IMR-90 (cell line): ENCODE measurements around the gene CDH26. TPM values are rescaled to one million over a fixed set of nuclear protein-coding genes. Genes with fewer than 3 reads are reported as not detected.

Experiments
- ATAC-seq: fragments of 200-7000 bp; cut with Tn5 transposase; 2 replicates; pipeline ENCODE4 v1.9.1; 2020; ENCODE audit warnings: low read depth, mild to moderate bottlenecking, moderate library complexity
- BruUV-seq: library from RNA; stranded (reverse); fragments of 400-500 nt; replicated peaks from 2 replicates; lab custom pipeline; 2021; lab: Mats Ljungman, UMichigan
- CTCF ChIA-PET: fragments of 300-600 bp; formaldehyde crosslinking; extraction: SDS; loops from one replicate; lab custom pipeline; 2021; ENCODE audit warnings: antibody characterized with exemption; lab: Yijun Ruan, JAX
- POLR2A ChIA-PET: fragments of 300-600 bp; sonication (Branson Sonifier 250); formaldehyde crosslinking; loops from one replicate; lab custom pipeline; 2022; ENCODE audit warnings: antibody characterized with exemption; ENCODE audit not compliant: unreplicated experiment; lab: Charles Lee
- DNase-seq: peaks from one replicate; pipeline ENCODE4 v3.0.0; 2013
- H2AFZ ChIP-seq: replicated peaks from 2 replicates; pipeline ENCODE3; 2013; ENCODE audit warnings: low read length, mild to moderate bottlenecking; ENCODE audit not compliant: poor library complexity
- H2AK5ac ChIP-seq: 2 replicates; pipeline ENCODE4 v1.6.1; 2013; ENCODE audit warnings: low read depth, low read length, inconsistent platforms
- H2AK9ac ChIP-seq: replicated peaks from 2 replicates; pipeline ENCODE3; 2013; ENCODE audit warnings: mild to moderate bottlenecking, low read depth, low read length, moderate library complexity; ENCODE audit not compliant: poor library complexity
- H2BK120ac ChIP-seq: 2 replicates; pipeline ENCODE4 v1.6.1; 2013; ENCODE audit warnings: low read depth, low read length, inconsistent platforms
- H2BK15ac ChIP-seq: 3 replicates; pipeline ENCODE4 v1.6.1; 2013; ENCODE audit warnings: low read depth, low read length, inconsistent platforms
- H2BK20ac ChIP-seq: 2 replicates; pipeline ENCODE4 v1.6.1; 2013; ENCODE audit warnings: low read depth, mild to moderate bottlenecking, inconsistent platforms, low read length, moderate library complexity
- H2BK5ac ChIP-seq: 2 replicates; pipeline ENCODE4 v1.6.1; 2013; ENCODE audit warnings: mild to moderate bottlenecking, low read depth, low read length, inconsistent platforms; ENCODE audit not compliant: poor library complexity, severe bottlenecking
- H3K14ac ChIP-seq: replicated peaks from 2 replicates; pipeline ENCODE4 v1.6.1; 2013; ENCODE audit warnings: low read depth, low read length, inconsistent platforms
- H3K18ac ChIP-seq: 2 replicates; pipeline ENCODE4 v1.6.1; 2013; ENCODE audit warnings: low read depth, low read length, control low read depth
- H3K23ac ChIP-seq: 2 replicates; pipeline ENCODE4 v1.6.1; 2013; ENCODE audit warnings: low read depth, low read length, inconsistent platforms
- H3K27ac ChIP-seq: 2 replicates; pipeline ENCODE4 v1.5.1; 2013; ENCODE audit warnings: mild to moderate bottlenecking, control low read depth, low read length; ENCODE audit not compliant: insufficient read depth
- H3K27me3 ChIP-seq: 2 replicates; pipeline ENCODE4 v1.6.1; 2013; ENCODE audit warnings: low read length; ENCODE audit not compliant: control insufficient read depth, insufficient read depth
- H3K36me3 ChIP-seq: 2 replicates; pipeline ENCODE4 v1.6.1; 2013; ENCODE audit warnings: low read length, mixed read lengths; ENCODE audit not compliant: control insufficient read depth, insufficient read depth
- H3K4ac ChIP-seq: 2 replicates; pipeline ENCODE4 v1.6.1; 2013; ENCODE audit warnings: low read depth, low read length, inconsistent platforms
- H3K4me1 ChIP-seq: 2 replicates; pipeline ENCODE4 v1.6.1; 2013; ENCODE audit warnings: low read length, mixed read lengths; ENCODE audit not compliant: control insufficient read depth, insufficient read depth
- H3K4me2 ChIP-seq: 2 replicates; pipeline ENCODE4 v1.6.1; 2013; ENCODE audit warnings: low read depth, mild to moderate bottlenecking, control low read depth, low read length, moderate library complexity
- H3K4me3 ChIP-seq: 2 replicates; pipeline ENCODE4 v1.5.1; 2013; ENCODE audit warnings: low read depth, mild to moderate bottlenecking, control low read depth, low read length, moderate library complexity; ENCODE audit not compliant: insufficient read depth
- H3K56ac ChIP-seq: 2 replicates; pipeline ENCODE4 v1.6.1; 2013; ENCODE audit warnings: low read length, inconsistent platforms; ENCODE audit not compliant: insufficient read depth; ENCODE audit errors: extremely low read depth
- H3K79me1 ChIP-seq, 2 experiments: 2 replicates each; pipeline ENCODE4 v1.6.1; 2013; ENCODE audit warnings: low read length in 2 of 2, inconsistent platforms in 1 of 2, low read depth in 1 of 2
- H3K9ac ChIP-seq: 2 replicates; pipeline ENCODE4 v1.6.1; 2013; ENCODE audit warnings: low read depth, low read length, control low read depth
- H3K9me1 ChIP-seq: 2 replicates; pipeline ENCODE4 v1.6.1; 2013; ENCODE audit warnings: low read length, inconsistent platforms; ENCODE audit not compliant: insufficient read depth
- H3K9me3 ChIP-seq: 2 replicates; pipeline ENCODE4 v1.6.1; 2013; ENCODE audit warnings: low read length; ENCODE audit not compliant: control insufficient read depth, insufficient read depth
- H4K20me1 ChIP-seq: 2 replicates; pipeline ENCODE4 v1.6.1; 2013; ENCODE audit warnings: low read length, inconsistent platforms; ENCODE audit not compliant: insufficient read depth
- H4K5ac ChIP-seq: 2 replicates; pipeline ENCODE4 v1.6.1; 2013; ENCODE audit warnings: mild to moderate bottlenecking, low read depth, low read length, control low read depth
- H4K8ac ChIP-seq, 2 experiments: 2 replicates each; pipeline ENCODE4 v1.6.1; 2013; ENCODE audit warnings: low read depth in 2 of 2, low read length in 2 of 2, control low read depth in 1 of 2, inconsistent platforms in 1 of 2
- H4K91ac ChIP-seq: 2 replicates; pipeline ENCODE4 v1.6.1; 2013; ENCODE audit warnings: low read depth, low read length, inconsistent platforms; ENCODE audit not compliant: insufficient read depth
- CEBPB ChIP-seq: IDR thresholded peaks from 2 replicates; pipeline ENCODE4 v1.6.1; 2012; ENCODE audit warnings: low read depth, low read length, improper control_type of control experiment
- CHD1 ChIP-seq: IDR thresholded peaks from 2 replicates; pipeline ENCODE4 v1.6.1; 2012; ENCODE audit warnings: low read depth, low read length, improper control_type of control experiment
- FOS ChIP-seq: fragments of 150-350 bp; IDR thresholded peaks from 2 replicates; pipeline ENCODE4 v1.6.1; 2016; ENCODE audit warnings: low read depth, low read length
- MAFK ChIP-seq: IDR thresholded peaks from 2 replicates; pipeline ENCODE4 v1.6.1; 2012; ENCODE audit warnings: low read depth, low read length, improper control_type of control experiment
- MAZ ChIP-seq: IDR thresholded peaks from 2 replicates; pipeline ENCODE4 v1.6.1; 2012; ENCODE audit warnings: low read depth, mild to moderate bottlenecking, low read length, improper control_type of control experiment, moderate library complexity, borderline replicate concordance
- MXI1 ChIP-seq: IDR thresholded peaks from 2 replicates; pipeline ENCODE4 v1.6.1; 2012; ENCODE audit warnings: low read depth, mild to moderate bottlenecking, low read length, moderate library complexity, borderline replicate concordance
- NFE2L2 ChIP-seq: fragments of 150-350 bp; IDR thresholded peaks from 2 replicates; pipeline ENCODE4 v1.6.1; 2016; ENCODE audit warnings: low read depth, mild to moderate bottlenecking, low read length
- SMC3 ChIP-seq: fragments of 150-350 bp; IDR thresholded peaks from 2 replicates; pipeline ENCODE4 v1.6.1; 2016; ENCODE audit warnings: low read depth, mild to moderate bottlenecking, antibody characterized with exemption, low read length, moderate library complexity
- WGBS, 2 experiments: methylation state at CpG; one replicate each; pipeline versions ENCODE4 v1.1.5 to v1.1.7; 2013; ENCODE audit warnings: missing lambda C conversion rate in 2 of 2; ENCODE audit not compliant: insufficient read length in 1 of 2; ENCODE audit errors: extremely low coverage in 2 of 2; 5-methylcytosine and 5-hydroxymethylcytosine counted together
- dilution Hi-C: fragments of 300-500 bp; cut with HindIII; formaldehyde crosslinking; loops from one replicate; pipeline ENCODE4 v1.14.3; 2018; ENCODE audit warnings: low sequenced_read_pairs; ENCODE audit not compliant: unreplicated experiment
- in situ Hi-C: fragments of 300-500 bp; cut with MboI; formaldehyde crosslinking; loops from 3 replicates; pipeline ENCODE4 v1.14.3; 2019; ENCODE audit warnings: low sequenced_read_pairs, inconsistent platforms, mixed read lengths
- intact Hi-C: fragments of 100-400 bp; cut with micrococcal nuclease; formaldehyde crosslinking; loops from 2 replicates; pipeline ENCODE4 v1.10.0; 2022
- polyA plus RNA-seq, 3 experiments: library from polyadenylated mRNA; depleted of rRNA; stranded (reverse); fragments of >200 nt; gene quantifications; 2 replicates each; pipeline ENCODE4 v1.2.3, GENCODE V29; 2012; ENCODE audit warnings: low replicate concordance in 1 of 3
- total RNA-seq: library from RNA; depleted of rRNA; stranded (reverse); fragments of >200 nt; gene quantifications from 2 replicates; pipeline ENCODE4 v1.2.3, GENCODE V29; 2012

Gene CDH26
- total and polyA plus RNA-seq, 2 of the 4 experiments (the other 2 are of a cell fraction) = not detected

DNA sequence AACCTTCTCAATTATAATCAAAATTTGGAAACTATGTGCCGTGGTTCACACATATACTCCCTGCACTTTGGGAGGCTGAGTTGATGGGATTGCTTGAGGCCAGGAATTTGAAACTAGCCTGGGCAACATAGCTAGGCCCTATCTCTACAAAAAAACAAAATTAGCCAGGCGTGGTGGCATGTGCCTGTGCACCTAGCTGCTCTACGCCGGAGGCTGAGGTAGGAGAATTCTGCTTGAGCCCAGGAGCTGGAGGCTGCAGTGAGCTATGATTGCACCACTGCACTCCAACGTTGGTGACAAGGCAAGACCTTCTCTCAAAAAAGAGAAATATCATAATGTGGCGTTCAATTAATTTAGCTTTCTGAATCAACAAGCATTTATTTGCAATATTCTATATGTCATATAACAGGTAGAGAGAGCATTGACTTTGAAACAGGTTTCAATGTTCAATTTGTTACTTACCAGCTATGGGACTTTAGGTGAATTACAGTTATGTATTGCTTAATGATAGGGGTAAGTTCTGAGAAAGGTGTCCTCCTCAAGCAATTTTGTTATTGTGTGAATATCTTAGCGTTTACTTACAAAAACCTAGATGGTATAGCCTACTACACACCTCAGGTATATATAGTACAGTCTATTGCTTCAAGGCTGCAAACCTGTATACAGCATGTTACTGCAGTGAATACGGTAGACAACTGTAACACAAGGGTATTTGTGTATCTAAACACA, 22.6 kb upstream of the CDH26 start:
- in situ Hi-C loops (no loop called here), dilution Hi-C loops (no loop called here), intact Hi-C loops (no loop called here)
- Histone ChIP-seq H2BK5ac (no peak overlapping the region), H3K14ac (no peak overlapping the region), H3K23ac (no peak overlapping the region), H3K4me3 (no peak overlapping the region), H3K27ac (no peak overlapping the region), H3K4me1 (peaks cover 9% of the 10 kb centered on the region), H3K4ac (no peak overlapping the region), H2AFZ (no peak overlapping the region), H2BK20ac (no peak overlapping the region), H3K56ac (no peak overlapping the region), H3K79me1 (peaks cover 10 to 12% of the 10 kb centered on the region in 2 experiments), H4K5ac (no peak overlapping the region), H3K27me3 (no peaks in the 10 kb centered on the region), H3K4me2 (no peak overlapping the region), H4K20me1 (peaks cover 13% of the 10 kb centered on the region), H2AK5ac (no peak overlapping the region), H3K9ac (no peak overlapping the region), H3K18ac (no peak overlapping the region), H2BK120ac (no peak overlapping the region), H4K91ac (no peak overlapping the region), H3K9me1 (no peaks in the 10 kb centered on the region), H3K36me3 (no peaks in the 10 kb centered on the region), H3K9me3 (no peaks in the 10 kb centered on the region), H2BK15ac (no peak overlapping the region), H4K8ac (no peak overlapping the region), H2AK9ac (no peak overlapping the region)
- ATAC-seq (no peak), DNase-seq (no peak)
- POLR2A ChIA-PET = no interaction called here
- no TSS peak for BruUV-seq
- WGBS, 2 experiments = no CpG with 5 or more reads among the region's 8 CpGs
- TF ChIP-seq NFE2L2 (no peak), MXI1 (no peak), MAFK (no peak), SMC3 (no peak), MAZ (no peak), FOS (no peak), CEBPB (no peak), CHD1 (no peak)
- CTCF ChIA-PET = interaction anchor here (1.1 to 1.2 kb wide), 2 partner anchors 9 to 85 kb away, joined by 3 read pairs; no protein-coding TSS in a partner anchor
